ENCODE measurements around the gene EXOG.

The EXOG gene

DNA sequence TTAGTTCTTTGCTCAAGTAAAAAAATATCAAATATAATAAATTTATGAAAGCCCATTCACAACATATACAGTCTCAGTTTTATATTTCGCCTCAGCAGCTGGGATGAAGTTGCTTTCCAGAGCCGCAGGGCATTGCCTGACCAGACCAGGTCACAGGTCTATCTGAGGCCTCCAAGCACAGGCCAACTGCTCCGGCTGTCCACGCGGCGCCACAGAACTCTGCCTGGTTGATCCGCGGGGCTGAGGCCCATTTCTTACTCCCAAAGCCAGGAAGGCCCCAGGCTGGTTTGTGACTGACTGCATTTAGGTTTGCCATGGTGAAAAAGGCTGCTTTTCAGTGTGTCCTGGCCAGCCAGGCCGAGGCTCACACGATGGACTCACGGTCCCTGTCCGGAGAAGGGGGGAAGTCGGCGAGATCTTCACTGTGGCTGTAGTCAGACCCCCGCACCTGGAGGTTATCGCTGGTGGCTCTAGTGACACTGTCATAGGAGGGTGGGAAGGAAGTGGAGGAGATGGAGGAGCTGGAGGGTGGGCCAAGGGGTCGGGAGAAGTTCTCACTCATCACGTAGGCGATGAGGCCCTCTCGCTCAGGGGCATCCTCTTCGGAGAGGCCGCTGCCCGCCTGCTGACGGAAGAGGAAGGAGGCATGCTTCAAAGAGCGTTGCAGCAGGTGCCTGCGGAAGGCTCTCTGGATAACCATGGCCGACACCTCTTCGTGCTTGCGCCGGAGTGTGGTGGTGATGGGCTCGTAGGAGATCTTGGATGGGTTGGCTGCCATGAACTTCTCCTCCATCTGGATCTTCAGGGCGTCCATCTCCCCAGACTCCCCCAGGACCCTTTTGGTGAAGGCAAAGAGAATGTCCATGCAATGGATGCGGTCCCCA lies 54.1 kb downstream of the EXOG start:
- no peak overlapping the region for H3K9ac ChIP-seq (ENCODE audit: low read length)

DNA sequence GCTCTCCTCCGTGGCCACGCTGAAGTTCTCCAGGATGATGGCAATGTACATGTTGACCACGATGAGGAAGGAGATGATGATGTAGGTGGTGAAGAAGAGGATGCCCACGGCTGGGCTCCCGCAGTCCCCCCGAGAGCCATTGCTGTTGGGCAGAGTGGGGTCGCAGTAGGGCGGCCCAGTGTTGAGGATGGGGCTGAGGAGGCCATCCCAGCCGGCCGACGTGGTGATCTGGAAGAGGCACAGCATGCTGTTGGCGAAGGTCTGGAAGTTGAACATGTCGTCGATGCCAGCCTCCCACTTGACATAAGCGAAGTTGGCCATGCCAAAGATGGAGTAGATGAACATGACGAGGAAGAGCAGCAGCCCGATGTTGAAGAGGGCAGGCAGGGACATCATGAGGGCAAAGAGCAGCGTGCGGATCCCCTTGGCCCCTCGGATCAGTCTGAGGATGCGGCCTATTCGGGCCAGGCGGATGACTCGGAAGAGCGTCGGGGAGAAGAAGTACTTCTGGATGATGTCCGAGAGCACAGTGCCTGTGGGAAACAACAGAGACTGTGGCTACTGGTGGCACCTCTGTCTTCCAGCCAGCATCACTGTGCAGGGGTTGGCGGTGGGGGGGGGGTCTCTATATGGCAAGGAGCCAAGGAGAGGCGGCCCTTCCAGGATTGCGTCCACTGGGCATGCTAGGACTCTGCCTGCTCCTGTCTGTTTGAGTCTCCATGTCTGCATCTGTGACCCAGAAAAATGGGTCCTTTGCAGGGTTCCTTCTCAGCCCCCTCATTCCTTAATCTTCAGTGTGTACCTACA lies 55.1 kb downstream of the EXOG start:
- H2AFZ ChIP-seq (ENCODE audit: low read length): no peak overlapping the region
- no peak overlapping the region for H3K4me2 ChIP-seq (ENCODE audit: low read length)
- no peaks in the 10 kb centered on the region for H3K9me2 ChIP-seq (ENCODE audit: low read depth, low read length)
- no peak for TF ChIP-seq EZH2 (IDR thresholded peaks at IDR 0.05; ENCODE audit: borderline replicate concordance, low read length)
- TF ChIP-seq, protein P1, sequence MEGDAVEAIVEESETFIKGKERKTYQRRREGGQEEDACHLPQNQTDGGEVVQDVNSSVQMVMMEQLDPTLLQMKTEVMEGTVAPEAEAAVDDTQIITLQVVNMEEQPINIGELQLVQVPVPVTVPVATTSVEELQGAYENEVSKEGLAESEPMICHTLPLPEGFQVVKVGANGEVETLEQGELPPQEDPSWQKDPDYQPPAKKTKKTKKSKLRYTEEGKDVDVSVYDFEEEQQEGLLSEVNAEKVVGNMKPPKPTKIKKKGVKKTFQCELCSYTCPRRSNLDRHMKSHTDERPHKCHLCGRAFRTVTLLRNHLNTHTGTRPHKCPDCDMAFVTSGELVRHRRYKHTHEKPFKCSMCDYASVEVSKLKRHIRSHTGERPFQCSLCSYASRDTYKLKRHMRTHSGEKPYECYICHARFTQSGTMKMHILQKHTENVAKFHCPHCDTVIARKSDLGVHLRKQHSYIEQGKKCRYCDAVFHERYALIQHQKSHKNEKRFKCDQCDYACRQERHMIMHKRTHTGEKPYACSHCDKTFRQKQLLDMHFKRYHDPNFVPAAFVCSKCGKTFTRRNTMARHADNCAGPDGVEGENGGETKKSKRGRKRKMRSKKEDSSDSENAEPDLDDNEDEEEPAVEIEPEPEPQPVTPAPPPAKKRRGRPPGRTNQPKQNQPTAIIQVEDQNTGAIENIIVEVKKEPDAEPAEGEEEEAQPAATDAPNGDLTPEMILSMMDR (IDR thresholded peaks at IDR 0.05; ENCODE audit: low read length): no peak
- no peak overlapping the region for H3K9ac ChIP-seq (ENCODE audit: low read length)
- no peaks in the 10 kb centered on the region for H3K36me3 ChIP-seq (ENCODE audit: insufficient read depth, low read length)
- no peaks in the 10 kb centered on the region; the same call in 1 of the 2 replicates for H3K27me3 ChIP-seq (ENCODE audit: insufficient read depth, low read length)
- H3F3A ChIP-seq (ENCODE audit: insufficient read depth, low read length): no peaks in the 10 kb centered on the region
- no peak overlapping the region for H3K4me3 ChIP-seq (ENCODE audit: low read depth, low read length, poor library complexity, severe bottlenecking)
- H3K79me2 ChIP-seq (ENCODE audit: insufficient read depth, low read length): no peaks in the 10 kb centered on the region
- H3K27ac ChIP-seq (ENCODE audit: low read depth, low read length, poor library complexity, severe bottlenecking): no peak overlapping the region
- H3K4me1 ChIP-seq (ENCODE audit: insufficient read depth, low read length, severe bottlenecking): no peaks in the 10 kb centered on the region
- H4K20me1 ChIP-seq (ENCODE audit: insufficient read depth, low read length): no peaks in the 10 kb centered on the region
- no peaks in the 10 kb centered on the region for H3K9me3 ChIP-seq (ENCODE audit: low read length)

More for the DNA sequence above, 54.1 kb downstream of the EXOG start:
- Histone ChIP-seq H3K4me1 (ENCODE audit: insufficient read depth, low read length, severe bottlenecking) (no peaks in the 10 kb centered on the region), H2AFZ (ENCODE audit: low read length) (no peak overlapping the region), H3K4me3 (ENCODE audit: low read depth, low read length, poor library complexity, severe bottlenecking) (no peak overlapping the region), H3K9me2 (ENCODE audit: low read depth, low read length) (no peaks in the 10 kb centered on the region), H3K36me3 (ENCODE audit: insufficient read depth, low read length) (no peaks in the 10 kb centered on the region), H4K20me1 (ENCODE audit: insufficient read depth, low read length) (no peaks in the 10 kb centered on the region), H3K27ac (ENCODE audit: low read depth, low read length, poor library complexity, severe bottlenecking) (no peak overlapping the region), H3K79me2 (ENCODE audit: insufficient read depth, low read length) (no peaks in the 10 kb centered on the region), H3K27me3 (ENCODE audit: insufficient read depth, low read length) (no peaks in the 10 kb centered on the region; the same call in 1 of the 2 replicates), H3K4me2 (ENCODE audit: low read length) (no peak overlapping the region), H3F3A (ENCODE audit: insufficient read depth, low read length) (no peaks in the 10 kb centered on the region), H3K9me3 (ENCODE audit: low read length) (no peaks in the 10 kb centered on the region)
- TF ChIP-seq, protein P1 (IDR thresholded peaks at IDR 0.05; ENCODE audit: low read length): no peak
- TF ChIP-seq EZH2 (IDR thresholded peaks at IDR 0.05; ENCODE audit: borderline replicate concordance, low read length): no peak

DNA sequence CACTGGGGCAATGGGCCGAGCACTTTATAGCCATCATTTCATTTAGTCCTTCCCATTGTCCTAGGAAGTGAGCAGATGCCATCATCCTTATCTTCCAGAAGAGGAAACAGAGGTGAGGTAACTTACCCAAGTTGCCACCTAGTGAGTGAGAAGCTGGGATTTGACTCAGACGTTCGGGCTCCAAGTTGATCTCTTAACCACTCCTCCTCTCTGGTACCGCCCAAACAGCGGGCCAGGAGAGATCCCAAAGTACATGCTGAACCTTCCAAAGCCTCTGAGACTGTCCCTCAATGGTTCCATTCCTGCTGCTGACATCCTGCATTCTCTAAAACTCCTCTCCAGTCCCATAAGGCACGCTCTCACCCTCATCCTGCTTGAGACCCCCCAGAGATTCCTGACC lies 56.2 kb downstream of the EXOG start:
- no peaks in the 10 kb centered on the region for H3F3A ChIP-seq (ENCODE audit: insufficient read depth, low read length)
- no peaks in the 10 kb centered on the region for H3K9me2 ChIP-seq (ENCODE audit: low read depth, low read length)
- H3K79me2 ChIP-seq (ENCODE audit: insufficient read depth, low read length): no peaks in the 10 kb centered on the region
- no peak for TF ChIP-seq EZH2 (IDR thresholded peaks at IDR 0.05; ENCODE audit: borderline replicate concordance, low read length)
- TF ChIP-seq, protein P1 (IDR thresholded peaks at IDR 0.05; ENCODE audit: low read length): no peak
- no peaks in the 10 kb centered on the region for H3K4me1 ChIP-seq (ENCODE audit: insufficient read depth, low read length, severe bottlenecking)
- no peaks in the 10 kb centered on the region for H3K36me3 ChIP-seq (ENCODE audit: insufficient read depth, low read length)
- no peak overlapping the region for H2AFZ ChIP-seq (ENCODE audit: low read length)
- H3K9me3 ChIP-seq (ENCODE audit: low read length): no peaks in the 10 kb centered on the region
- no peak overlapping the region for H3K4me2 ChIP-seq (ENCODE audit: low read length)
- no peak overlapping the region for H3K27ac ChIP-seq (ENCODE audit: low read depth, low read length, poor library complexity, severe bottlenecking)
- H3K4me3 ChIP-seq (ENCODE audit: low read depth, low read length, poor library complexity, severe bottlenecking): no peak overlapping the region
- H3K27me3 ChIP-seq (ENCODE audit: insufficient read depth, low read length): no peaks in the 10 kb centered on the region; the same call in 1 of the 2 replicates
- no peak overlapping the region for H3K9ac ChIP-seq (ENCODE audit: low read length)
- no peaks in the 10 kb centered on the region for H4K20me1 ChIP-seq (ENCODE audit: insufficient read depth, low read length)

Data from OCI-LY1 (cell line).